GM21367 (cell line): Measurements from ENCODE around the gene ZNF175.

Experiments
- ATAC-seq: cut with Tn5 transposase; IDR thresholded peaks from one replicate; pipeline ENCODE4 v1.9.1; 2021; ENCODE audit not compliant: unreplicated experiment

The ZNF175 gene

GRCh38 chr19:51570962-51571575 lies at the start of gene ZNF175:
Gene ZNF175 (plus strand): TSS chr19:51571283. CDS start chr19:51573330, 2,047 bp downstream.
- ATAC-seq: peak; percentile 79

DNA sequence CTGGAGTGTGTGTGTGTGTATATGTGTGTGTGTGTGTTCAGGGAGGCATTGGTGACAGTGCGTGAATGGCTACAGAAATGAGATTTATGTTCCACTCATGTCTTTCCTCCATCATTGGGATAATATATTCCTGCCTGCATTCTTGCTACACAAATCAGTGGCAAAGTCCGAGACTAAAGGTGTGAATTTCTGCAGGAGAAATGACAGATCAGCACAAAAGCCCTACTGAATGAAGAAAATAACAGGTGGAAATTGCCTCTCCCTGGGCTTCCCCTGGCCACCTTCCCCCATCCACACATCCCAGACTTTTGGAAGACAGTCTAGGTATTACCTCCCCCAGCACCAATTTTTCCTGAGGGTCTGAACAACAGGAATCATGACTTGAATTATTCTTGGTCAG lies 49.7 kb upstream of the ZNF175 start:
- ATAC-seq: no peak

GRCh38 chr19:51521781-51522180 lies 49.3 kb upstream of the ZNF175 start:
- ATAC-seq: no peak

DNA sequence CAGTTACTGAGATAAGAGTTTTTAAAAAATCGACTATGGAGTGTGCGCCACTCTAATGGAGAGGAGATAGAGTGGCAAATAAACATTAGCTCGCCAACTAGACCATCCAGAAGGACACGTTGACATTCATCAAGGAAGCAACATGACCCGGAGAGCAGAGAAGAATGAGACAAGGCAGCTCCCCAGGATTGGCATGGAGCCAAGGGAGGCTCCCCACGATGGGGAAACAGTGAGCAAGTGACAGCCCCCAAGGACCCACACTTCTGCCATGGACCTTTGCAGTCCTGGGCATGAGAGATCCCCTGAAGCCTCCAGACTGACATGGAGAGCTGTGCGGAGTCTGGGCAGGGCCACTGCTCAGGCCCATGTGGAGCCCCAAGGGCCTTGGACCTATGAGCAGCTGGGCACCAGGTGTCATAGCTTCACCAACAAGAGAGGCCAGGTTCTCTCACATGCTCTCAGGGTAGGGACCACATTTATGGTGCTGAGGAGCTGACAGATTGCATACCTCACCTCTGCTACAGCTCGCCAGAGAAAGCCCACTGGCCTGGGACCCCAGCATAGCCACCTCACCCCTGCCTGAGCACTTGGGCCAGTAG lies 46.3 kb upstream of the ZNF175 start:
- no peak for ATAC-seq

DNA sequence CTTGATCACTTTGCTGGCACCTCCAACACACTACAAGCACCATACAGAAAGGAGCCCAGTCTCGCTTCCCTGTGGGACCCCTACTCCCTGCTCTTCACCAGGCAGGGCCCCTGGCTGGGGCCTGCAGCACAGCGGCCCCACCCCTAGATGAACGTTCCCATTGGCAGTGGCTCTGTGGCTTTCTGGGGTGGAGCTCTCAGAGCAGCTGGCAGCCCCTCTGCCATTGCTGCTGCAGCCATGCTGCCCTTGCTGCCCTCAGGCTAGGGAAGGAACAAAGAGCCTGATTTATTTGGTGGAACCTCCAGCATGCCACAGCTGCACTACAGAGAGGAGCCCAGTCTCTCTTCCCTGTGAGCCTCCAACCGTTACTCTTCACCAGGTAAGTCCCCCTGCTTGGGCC lies 45.4 kb upstream of the ZNF175 start:
- no peak for ATAC-seq

DNA sequence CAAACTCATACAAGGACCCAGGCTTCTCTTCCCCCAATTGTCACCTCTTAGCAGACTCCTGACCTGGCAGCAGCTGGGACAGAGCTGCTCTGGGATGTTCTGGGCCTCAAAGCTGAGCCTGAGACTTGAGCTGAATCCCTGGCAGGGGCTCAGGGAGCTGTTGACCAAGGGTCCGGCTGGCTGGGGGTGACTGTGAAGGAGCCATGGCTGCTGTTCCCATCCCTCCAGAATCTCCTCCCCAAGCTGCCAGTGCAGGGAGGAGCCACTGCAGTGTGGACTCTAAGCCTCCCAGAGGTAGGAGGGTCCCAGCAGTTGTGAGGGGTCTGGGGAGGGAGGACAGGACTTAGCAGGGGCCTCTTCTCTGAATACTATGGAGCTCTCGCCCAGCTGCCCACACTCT lies 41.8 kb upstream of the ZNF175 start:
- no peak for ATAC-seq

GRCh38 chr19:51530616-51531015 lies 40.5 kb upstream of the ZNF175 start:
- no peak for ATAC-seq

DNA sequence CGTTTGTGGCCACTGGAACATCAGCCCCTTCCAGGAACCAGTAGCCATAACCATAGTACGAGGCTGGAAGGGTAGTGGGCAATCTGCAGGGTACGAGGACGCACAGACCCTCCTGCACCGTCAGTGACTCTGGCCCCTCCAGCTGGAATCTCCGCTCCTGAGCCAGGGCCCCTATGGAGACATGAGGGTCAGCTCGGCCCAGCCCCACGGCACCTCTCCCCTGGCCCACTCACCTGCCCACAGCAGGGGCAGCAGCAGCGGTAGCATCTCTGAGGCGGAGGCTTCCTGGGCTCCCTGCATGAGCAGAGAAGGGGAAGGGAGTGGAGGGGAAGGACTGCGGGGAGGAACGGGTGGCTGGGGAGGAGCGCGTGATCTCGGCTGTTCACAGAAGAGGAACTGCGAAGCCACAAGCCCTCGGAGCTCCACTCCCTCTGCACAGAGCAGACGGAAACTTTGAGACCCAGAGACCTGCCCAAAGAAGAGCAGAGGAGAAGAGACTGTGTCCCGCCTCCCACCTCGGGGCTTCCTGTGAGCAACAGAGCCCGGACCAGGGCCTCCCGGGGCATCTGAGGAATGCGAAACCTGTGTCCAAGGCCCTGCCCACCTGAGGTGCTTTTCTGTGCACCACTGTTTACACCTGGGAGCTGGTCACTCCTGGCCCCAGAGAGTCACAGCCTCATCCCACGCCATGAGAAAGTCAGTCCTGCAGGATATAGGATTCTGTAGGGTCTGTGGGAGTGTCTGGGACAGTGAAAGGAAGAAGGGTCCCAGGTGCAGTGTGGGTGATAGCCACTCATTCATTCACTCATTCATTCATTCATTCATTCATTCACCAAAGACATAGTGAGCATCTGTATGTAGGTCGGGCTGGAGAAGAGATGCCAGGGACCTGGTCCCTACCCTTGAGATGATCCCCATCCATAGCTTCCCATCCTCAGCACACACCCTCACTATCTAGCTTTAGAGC lies 39.5 kb upstream of the ZNF175 start, which contains the start of gene SIGLEC6:
Gene SIGLEC6, minus strand, starts transcription at position 322 of the 967 bp plus-strand sequence. Its CDS starts 22 bp downstream, at position 300.
- ATAC-seq: peak; percentile 73

GRCh38 chr19:51535535-51535934 lies 35.5 kb upstream of the ZNF175 start:
- no peak for ATAC-seq

DNA sequence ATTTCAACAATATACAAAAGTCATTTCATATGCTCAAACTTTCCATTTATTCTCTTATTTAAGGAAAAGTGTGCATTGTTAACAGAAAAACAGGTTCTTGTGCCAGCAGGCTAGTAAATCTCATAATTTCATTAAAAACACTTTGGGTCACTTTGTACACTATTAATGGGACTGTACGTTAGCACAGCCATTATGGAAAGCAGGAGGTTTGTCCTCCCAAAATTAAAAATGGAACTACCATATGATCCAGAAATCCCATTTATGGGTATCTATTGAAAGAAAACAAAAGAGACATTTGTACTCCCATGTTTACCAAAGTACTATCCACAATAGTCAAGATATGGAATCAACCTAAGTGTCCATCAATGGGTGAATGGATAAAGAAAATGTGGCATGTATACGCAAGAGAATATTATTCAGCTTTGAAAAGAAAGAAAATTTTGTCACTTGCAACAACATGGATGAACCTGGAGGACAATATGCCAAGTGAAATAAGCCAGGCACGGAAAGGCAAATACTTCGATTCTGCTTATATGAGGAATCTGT lies 31.2 kb upstream of the ZNF175 start:
- ATAC-seq: no peak

GRCh38 chr19:51541458-51542357 lies 29.4 kb upstream of the ZNF175 start:
- ATAC-seq: no peak

DNA sequence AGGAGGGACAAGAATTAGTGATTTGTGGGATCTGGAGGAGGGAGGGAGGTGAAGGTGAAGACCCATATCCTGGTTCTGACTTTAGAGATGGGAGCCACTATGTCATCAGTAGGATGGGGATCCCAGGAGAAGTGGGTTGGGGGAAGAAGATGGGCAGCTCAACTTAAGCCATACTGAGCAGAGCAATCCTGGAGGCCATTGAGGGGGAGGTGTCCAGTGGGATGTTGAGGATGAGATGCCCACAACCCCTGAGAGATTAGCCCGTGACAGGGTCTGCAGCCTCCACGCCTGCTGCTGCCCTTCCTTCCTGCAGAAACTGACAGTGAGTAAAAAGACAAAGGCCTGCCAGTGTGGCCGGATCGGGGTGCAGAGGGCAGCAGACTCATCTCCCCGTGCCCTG lies 28.4 kb upstream of the ZNF175 start:
- no peak for ATAC-seq

DNA sequence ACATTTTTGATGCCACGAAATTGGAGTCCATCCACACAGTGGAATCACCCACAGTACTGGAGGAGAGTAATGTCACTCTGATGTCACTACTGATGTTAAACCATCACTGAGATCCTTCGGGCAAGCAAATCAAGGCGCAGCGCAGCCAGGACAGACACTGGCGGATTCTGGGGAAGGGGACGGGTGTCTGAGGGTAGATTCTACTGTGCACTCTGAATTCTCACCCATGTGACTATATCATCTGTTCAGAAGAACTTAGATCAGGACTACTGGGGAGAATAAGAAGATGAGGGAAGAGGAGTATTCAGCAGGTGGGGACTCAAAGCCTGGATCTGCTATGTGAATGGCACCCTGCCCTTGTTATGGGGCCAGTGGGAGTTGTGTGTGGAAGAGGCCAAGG lies 27.0 kb upstream of the ZNF175 start:
- ATAC-seq: no peak

DNA sequence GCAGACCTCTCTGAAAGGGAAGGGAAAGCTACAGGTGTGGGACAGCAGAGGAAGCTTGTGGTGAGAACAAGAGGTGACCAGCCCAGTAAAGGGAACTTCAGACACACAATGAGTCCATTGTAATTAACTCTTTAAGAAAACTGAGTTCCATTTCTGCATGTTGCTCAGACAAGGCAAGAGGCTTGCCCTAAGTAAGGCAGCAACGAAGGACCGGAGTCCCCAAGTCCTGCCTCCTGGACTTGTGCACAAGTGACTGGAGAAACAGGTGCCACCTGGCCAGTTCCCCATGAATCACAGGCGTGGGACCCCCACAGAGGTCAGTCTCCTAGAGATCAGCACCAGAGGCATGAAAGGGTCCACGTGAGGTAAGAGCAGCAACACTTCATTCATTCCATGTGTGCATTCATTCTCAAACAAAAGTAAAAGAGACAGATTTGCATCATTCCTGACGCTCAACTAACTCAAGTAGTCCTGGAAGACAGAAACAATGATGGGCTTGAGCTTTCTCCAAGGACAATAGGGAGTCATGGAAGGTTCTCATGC lies 24.9 kb upstream of the ZNF175 start:
- no peak for ATAC-seq

- no peak for ATAC-seq
Observed at GRCh38 chr19:51546650-51547396, 24.3 kb upstream of the ZNF175 start.

DNA sequence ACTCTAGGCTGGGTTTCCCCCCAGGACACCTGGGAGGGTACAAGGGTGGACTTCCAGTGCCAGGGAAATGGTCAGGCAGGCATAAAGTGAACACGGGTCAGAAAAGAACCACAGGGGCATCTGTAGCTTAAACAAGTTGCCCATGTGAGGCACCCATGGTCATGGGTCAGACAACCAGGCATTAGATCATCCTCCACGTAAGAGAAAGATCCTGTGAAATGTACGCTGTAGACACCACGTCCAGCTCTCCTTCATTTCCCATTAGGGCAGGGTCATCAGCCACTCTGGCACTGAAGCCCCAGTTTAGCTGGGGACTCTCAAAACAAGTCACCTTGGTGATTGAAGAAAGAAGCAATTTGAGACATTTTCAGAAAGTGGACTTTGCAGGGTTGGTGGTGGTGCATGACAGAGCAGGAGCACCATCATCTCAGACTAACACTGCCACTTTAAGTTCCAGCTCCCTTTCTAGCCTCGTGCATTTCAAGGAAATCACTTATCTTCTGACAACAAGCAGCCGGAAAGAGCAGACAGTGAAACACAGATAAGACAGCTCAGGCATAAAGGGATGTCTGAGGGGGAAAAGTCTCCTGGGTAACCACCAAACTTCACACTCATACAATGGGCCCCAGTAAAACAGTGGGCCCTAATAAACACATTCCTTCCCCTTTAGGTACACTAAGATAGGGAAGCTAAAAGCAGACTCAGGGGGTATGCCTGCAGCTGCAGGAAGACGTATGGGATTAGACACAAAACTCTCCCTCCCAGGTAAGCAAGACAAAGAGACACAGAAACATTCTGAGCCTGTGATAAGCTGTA lies 23.5 kb upstream of the ZNF175 start:
- ATAC-seq: no peak

DNA sequence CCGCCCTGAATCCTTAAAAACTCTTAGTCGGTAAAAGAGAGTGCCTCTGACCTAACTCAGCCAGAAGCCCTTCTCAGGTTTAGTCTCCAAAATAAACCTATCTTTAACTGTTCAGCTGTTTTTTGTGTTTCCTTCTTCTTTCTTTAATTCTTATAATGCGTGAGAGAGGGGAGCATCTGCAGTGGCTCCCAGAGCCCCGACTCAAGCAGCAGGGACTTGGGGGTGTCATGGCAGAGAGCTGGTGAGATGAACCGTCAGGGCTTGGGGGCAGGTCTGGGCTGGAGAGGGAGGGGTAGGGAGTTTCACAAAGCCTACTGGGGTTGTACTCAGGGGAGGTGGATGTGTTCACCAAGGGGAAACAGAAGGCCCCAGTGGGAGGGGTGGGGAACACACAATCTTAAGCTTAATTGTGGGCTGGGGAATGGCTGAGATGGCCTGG lies 22.9 kb upstream of the ZNF175 start:
- ATAC-seq: no peak

DNA sequence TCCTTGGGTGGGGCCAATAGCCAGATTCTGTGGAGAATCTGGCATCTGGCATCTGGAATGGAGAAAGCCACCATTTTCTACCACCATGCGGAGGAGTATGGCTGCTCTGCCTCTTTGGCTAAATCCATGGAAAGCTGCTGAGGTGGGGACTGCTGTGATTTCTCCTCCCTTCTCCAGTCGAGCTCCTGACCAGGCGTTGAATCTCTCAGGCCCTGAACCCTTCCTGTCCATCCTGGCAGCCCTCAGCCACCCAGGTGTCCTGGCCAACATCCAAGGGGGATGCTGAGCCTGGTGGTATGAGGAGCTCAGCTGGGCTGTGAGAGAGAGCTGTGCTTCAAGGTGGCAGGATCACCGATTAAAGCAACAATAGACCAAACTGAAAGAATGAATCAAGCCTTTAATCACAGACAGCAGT lies 22.2 kb upstream of the ZNF175 start:
- no peak for ATAC-seq
